MM.1S (cell line): ENCODE measurements around the gene DENND1A.

ENCODE experiments used
- DNase-seq: peaks from one replicate; pipeline ENCODE4 v3.0.0-alpha.2; 2015
- H2AFZ ChIP-seq: fragments of 300-600 bp; sonication (generic); 2 replicates; pipeline ENCODE4 v1.6.0; 2016; ENCODE audit warnings: antibody characterized with exemption, low read length
- H3F3A ChIP-seq: fragments of 300-600 bp; sonication (generic); 2 replicates; pipeline ENCODE4 v1.6.1; 2016; ENCODE audit warnings: mild to moderate bottlenecking, antibody characterized with exemption, low read length, moderate library complexity, mixed read lengths; ENCODE audit not compliant: insufficient read depth
- H3K27ac ChIP-seq: fragments of 300-600 bp; sonication (generic); 2 replicates; pipeline ENCODE4 v1.5.1; 2016; ENCODE audit warnings: mild to moderate bottlenecking, low read length
- H3K27me3 ChIP-seq: fragments of 300-600 bp; sonication (generic); replicated peaks from 2 replicates; pipeline ENCODE4 v1.6.0; 2016; ENCODE audit warnings: low read length; ENCODE audit not compliant: insufficient read depth
- H3K36me3 ChIP-seq: fragments of 300-600 bp; sonication (generic); replicated peaks from 2 replicates; pipeline ENCODE4 v1.6.1; 2016; ENCODE audit warnings: mild to moderate bottlenecking, low read length, mixed read lengths; ENCODE audit not compliant: insufficient read depth
- H3K4me1 ChIP-seq: fragments of 300-600 bp; sonication (generic); 2 replicates; pipeline ENCODE4 v1.6.1; 2016; ENCODE audit warnings: low read length, mixed read lengths
- H3K4me2 ChIP-seq: fragments of 300-600 bp; sonication (generic); 2 replicates; pipeline ENCODE4 v1.6.0; 2016; ENCODE audit warnings: low read depth, low read length
- H3K4me3 ChIP-seq: fragments of 300-600 bp; sonication (generic); 2 replicates; pipeline ENCODE4 v1.5.1; 2016; ENCODE audit warnings: low read length, mixed read lengths
- H3K79me2 ChIP-seq: fragments of 300-600 bp; sonication (generic); 2 replicates; pipeline ENCODE4 v1.6.1; 2016; ENCODE audit warnings: mixed run types, low read length, mixed read lengths
- H3K9ac ChIP-seq: fragments of 300-600 bp; sonication (generic); 2 replicates; pipeline ENCODE4 v1.6.1; 2016; ENCODE audit warnings: low read length, mixed read lengths
- H3K9me2 ChIP-seq: fragments of 300-600 bp; sonication (generic); replicated peaks from 2 replicates; pipeline ENCODE4 v1.6.1; 2016; ENCODE audit warnings: mild to moderate bottlenecking, low read length, mixed read lengths; ENCODE audit not compliant: insufficient read depth
- H3K9me3 ChIP-seq: fragments of 300-600 bp; sonication (generic); replicated peaks from 2 replicates; pipeline ENCODE4 v1.6.1; 2016; ENCODE audit warnings: mild to moderate bottlenecking, low read length, mixed read lengths; ENCODE audit not compliant: insufficient read depth
- H4K20me1 ChIP-seq: fragments of 300-600 bp; sonication (generic); 2 replicates; pipeline ENCODE4 v1.6.1; 2016; ENCODE audit warnings: mild to moderate bottlenecking, low read length, moderate library complexity, mixed read lengths; ENCODE audit not compliant: insufficient read depth
- CTCF ChIP-seq: fragments of 300-600 bp; sonication (generic); IDR thresholded peaks from 2 replicates; pipeline ENCODE4 v1.5.1; 2016; ENCODE audit warnings: antibody characterized with exemption, low read length, mixed read lengths
- EZH2 ChIP-seq: fragments of 300-600 bp; sonication (generic); optimal IDR thresholded peaks from 2 replicates; pipeline ENCODE3; 2017; ENCODE audit warnings: low read depth, mild to moderate bottlenecking, antibody characterized with exemption, low read length, mixed read lengths
- EZH2phosphoT487 ChIP-seq: fragments of 300-600 bp; sonication (generic); IDR thresholded peaks from 2 replicates; pipeline ENCODE4 v1.6.1; 2018; ENCODE audit warnings: antibody characterized with exemption, low read length

DENND1A gene

GRCh38 chr9:123353041-123353440 is 576.9 kb downstream of the DENND1A start:
- Histone ChIP-seq H3K9me2 (no peaks in the 10 kb centered on the region), H3K4me3 (no peak overlapping the region), H3K79me2 (no peaks in the 10 kb centered on the region), H3F3A (no peaks in the 10 kb centered on the region; the same call in 1 of the 2 replicates), H3K9me3 (no peaks in the 10 kb centered on the region), H2AFZ (no peak overlapping the region), H3K4me1 (peaks cover 9% of the 10 kb centered on the region; the same call in 1 of the 2 replicates), H3K4me2 (no peak overlapping the region), H3K9ac (no peak overlapping the region), H3K27ac (no peak overlapping the region), H3K27me3 (no peaks in the 10 kb centered on the region), H3K36me3 (no peaks in the 10 kb centered on the region), H4K20me1 (no peaks in the 10 kb centered on the region)
- TF ChIP-seq CTCF, result no peak
- no peak for TF ChIP-seq EZH2phosphoT487
- TF ChIP-seq EZH2, result no peak
- DNase-seq, result no peak

GRCh38 chr9:123350590-123351310 is 579.2 kb downstream of the DENND1A start:
- H3K9me3 ChIP-seq, result no peaks in the 10 kb centered on the region
- H3F3A ChIP-seq, result no peaks in the 10 kb centered on the region; the same call in 1 of the 2 replicates
- no peak overlapping the region for H2AFZ ChIP-seq
- H3K4me1 ChIP-seq, result peaks cover 9% of the 10 kb centered on the region; the same call in 1 of the 2 replicates
- H3K27me3 ChIP-seq, result no peaks in the 10 kb centered on the region
- TF ChIP-seq CTCF, result no peak
- no peak for TF ChIP-seq EZH2phosphoT487
- no peak for TF ChIP-seq EZH2
- no peaks in the 10 kb centered on the region for H3K36me3 ChIP-seq
- H3K9ac ChIP-seq, result no peak overlapping the region
- no peak for DNase-seq
- no peak overlapping the region for H3K4me2 ChIP-seq
- no peak overlapping the region for H3K4me3 ChIP-seq
- H3K27ac ChIP-seq, result no peak overlapping the region
- no peaks in the 10 kb centered on the region for H4K20me1 ChIP-seq
- no peaks in the 10 kb centered on the region for H3K79me2 ChIP-seq
- H3K9me2 ChIP-seq, result no peaks in the 10 kb centered on the region

GRCh38 chr9:123349691-123350480 is 580.0 kb downstream of the DENND1A start:
- Histone ChIP-seq H3F3A (no peaks in the 10 kb centered on the region; the same call in 1 of the 2 replicates), H2AFZ (peak overlapping the region; percentile 80), H3K4me3 (no peak overlapping the region), H3K9me3 (no peaks in the 10 kb centered on the region), H3K79me2 (no peaks in the 10 kb centered on the region), H3K4me1 (peaks cover 9% of the 10 kb centered on the region; the same call in 1 of the 2 replicates), H3K36me3 (no peaks in the 10 kb centered on the region), H4K20me1 (no peaks in the 10 kb centered on the region), H3K4me2 (peak overlapping the region; percentile 63; the same call in 1 of the 2 replicates), H3K9ac (no peak overlapping the region), H3K9me2 (no peaks in the 10 kb centered on the region), H3K27me3 (no peaks in the 10 kb centered on the region), H3K27ac (no peak overlapping the region)
- no peak for TF ChIP-seq EZH2phosphoT487
- TF ChIP-seq CTCF, result peak; percentile 95
- DNase-seq, result peak; percentile 56
